Panc1 (cell line): ENCODE measurements around the gene MAP4K4. TPM values are rescaled to one million over a fixed set of nuclear protein-coding genes. Genes with fewer than 3 reads are reported as not detected.

Experiments
- ATAC-seq: fragments of 200-7000 bp; cut with Tn5 transposase; 2 replicates; pipeline ENCODE4 v1.9.1; 2020; ENCODE audit warnings: mild to moderate bottlenecking, moderate library complexity
- BruUV-seq: library from RNA; stranded (reverse); fragments of 400-500 nt; replicated peaks from 2 replicates; lab custom pipeline; 2021; lab: Mats Ljungman, UMichigan
- CTCF ChIA-PET: fragments of 300-600 bp; sonication (Branson Sonifier 250); formaldehyde crosslinking; loops from one replicate; lab custom pipeline; 2022; ENCODE audit warnings: antibody characterized with exemption; lab: Charles Lee
- POLR2A ChIA-PET: fragments of 300-600 bp; sonication (Branson Sonifier 250); formaldehyde crosslinking; loops from one replicate; lab custom pipeline; 2022; ENCODE audit warnings: antibody characterized with exemption; lab: Charles Lee
- DNase-seq: peaks from one replicate; pipeline ENCODE4 v3.0.0-alpha.2; 2010; ENCODE audit warnings: low read depth, low spot score
- H3K27ac ChIP-seq: 2 replicates; pipeline ENCODE4 v1.5.1; 2011; ENCODE audit warnings: mild to moderate bottlenecking, low read length, inconsistent platforms
- H3K27me3 ChIP-seq: fragments of 200-500 bp; sonication (Bioruptor generic); 2 replicates; pipeline ENCODE4 v1.6.0; 2014; ENCODE audit warnings: low read length, inconsistent platforms; ENCODE audit not compliant: control insufficient read depth, insufficient read depth
- H3K36me3 ChIP-seq: fragments of 200-500 bp; sonication (Bioruptor generic); 2 replicates; pipeline ENCODE4 v1.5.1; 2014; ENCODE audit warnings: inconsistent platforms, mild to moderate bottlenecking, low read length, moderate library complexity; ENCODE audit not compliant: control insufficient read depth, insufficient read depth
- H3K4me1 ChIP-seq: 2 replicates; pipeline ENCODE4 v1.5.1; 2011; ENCODE audit warnings: inconsistent platforms, mild to moderate bottlenecking, low read length, moderate library complexity; ENCODE audit not compliant: control insufficient read depth, insufficient read depth
- H3K4me3 ChIP-seq, 2 experiments: 2 replicates each; pipeline ENCODE4 v1.5.1; 2011 to 2012; ENCODE audit warnings: low read depth in 2 of 2, low read length in 2 of 2, mild to moderate bottlenecking in 2 of 2, inconsistent platforms in 1 of 2, moderate library complexity in 1 of 2
- H3K9me3 ChIP-seq: fragments of 200-500 bp; sonication (Bioruptor generic); 2 replicates; pipeline ENCODE4 v1.5.1; 2014; ENCODE audit warnings: low read depth, mild to moderate bottlenecking, inconsistent platforms, low read length, moderate library complexity; ENCODE audit not compliant: control insufficient read depth, insufficient read depth
- POLR2AphosphoS5 ChIP-seq: IDR thresholded peaks from 2 replicates; pipeline ENCODE4 v1.6.1; 2012; ENCODE audit warnings: mild to moderate bottlenecking, low read depth, low read length, moderate library complexity
- SIN3A ChIP-seq: IDR thresholded peaks from 2 replicates; pipeline ENCODE4 v1.6.1; 2012; ENCODE audit warnings: low read depth, mild to moderate bottlenecking, low read length, moderate library complexity, borderline replicate concordance; ENCODE audit not compliant: insufficient read depth
- TCF7L2 ChIP-seq: IDR thresholded peaks from 2 replicates; pipeline ENCODE4 v1.6.1; 2011; ENCODE audit warnings: mild to moderate bottlenecking, low read depth, low read length, inconsistent platforms
- in situ Hi-C: cut with HindIII; loops from 2 replicates; pipeline ENCODE4 v1.10.0; 2016; ENCODE audit warnings: low sequenced_read_pairs, low pct_unique_long_range_greater_than_20kb
- intact Hi-C: fragments of 100-400 bp; cut with micrococcal nuclease; formaldehyde crosslinking; loops from one replicate; pipeline ENCODE4 v1.10.0; 2022; ENCODE audit not compliant: unreplicated experiment
- total RNA-seq: library from RNA; stranded (reverse); gene quantifications from one replicate; pipeline ENCODE4 v1.2.1, GENCODE V29; 2021; ENCODE audit not compliant: unreplicated experiment
- TF ChIP-seq, protein P1 (sequence below): fragments of 450-650 bp; IDR thresholded peaks from 2 replicates; pipeline ENCODE4 v1.5.1; 2017; ENCODE audit warnings: mild to moderate bottlenecking
- TF ChIP-seq, protein P2 (sequence below), 2 experiments: IDR thresholded peaks; 2 replicates each; pipeline ENCODE4 v1.6.1; 2011 to 2012; ENCODE audit warnings: low read depth in 2 of 2, control low read depth in 1 of 2, low read length in 1 of 2, mild to moderate bottlenecking in 1 of 2, moderate library complexity in 1 of 2; ENCODE audit not compliant: insufficient read depth in 1 of 2

Gene MAP4K4
- total RNA-seq, 1 experiment from 2014 or later, result 68.5 TPM

DNA sequence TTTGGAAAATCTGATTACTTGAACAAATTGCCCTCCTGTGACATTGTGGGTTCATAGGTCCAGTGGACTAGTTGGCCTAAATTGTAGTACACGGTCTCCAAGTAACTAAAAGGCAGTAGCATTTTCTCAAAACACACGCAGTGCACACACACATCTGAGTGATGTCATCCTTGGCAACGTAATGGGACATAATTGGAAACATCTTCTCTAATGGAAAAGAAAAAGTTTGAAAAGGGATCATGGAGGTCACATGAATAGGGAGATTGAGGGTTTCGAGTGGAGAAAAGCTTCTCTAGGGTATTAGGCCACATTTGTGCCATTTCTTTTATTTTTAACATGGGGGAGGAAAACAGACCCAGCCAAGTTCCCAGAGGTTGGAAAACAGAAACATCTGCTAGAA, 93.3 kb downstream of the MAP4K4 start:
- Histone ChIP-seq H3K36me3 (no peaks in the 10 kb centered on the region), H3K4me3 (no peak overlapping the region), H3K27ac (no peak overlapping the region), H3K4me1 (no peaks in the 10 kb centered on the region), H3K27me3 (no peaks in the 10 kb centered on the region), H3K9me3 (no peaks in the 10 kb centered on the region)
- no peak for ATAC-seq
- TF ChIP-seq, protein P1, sequence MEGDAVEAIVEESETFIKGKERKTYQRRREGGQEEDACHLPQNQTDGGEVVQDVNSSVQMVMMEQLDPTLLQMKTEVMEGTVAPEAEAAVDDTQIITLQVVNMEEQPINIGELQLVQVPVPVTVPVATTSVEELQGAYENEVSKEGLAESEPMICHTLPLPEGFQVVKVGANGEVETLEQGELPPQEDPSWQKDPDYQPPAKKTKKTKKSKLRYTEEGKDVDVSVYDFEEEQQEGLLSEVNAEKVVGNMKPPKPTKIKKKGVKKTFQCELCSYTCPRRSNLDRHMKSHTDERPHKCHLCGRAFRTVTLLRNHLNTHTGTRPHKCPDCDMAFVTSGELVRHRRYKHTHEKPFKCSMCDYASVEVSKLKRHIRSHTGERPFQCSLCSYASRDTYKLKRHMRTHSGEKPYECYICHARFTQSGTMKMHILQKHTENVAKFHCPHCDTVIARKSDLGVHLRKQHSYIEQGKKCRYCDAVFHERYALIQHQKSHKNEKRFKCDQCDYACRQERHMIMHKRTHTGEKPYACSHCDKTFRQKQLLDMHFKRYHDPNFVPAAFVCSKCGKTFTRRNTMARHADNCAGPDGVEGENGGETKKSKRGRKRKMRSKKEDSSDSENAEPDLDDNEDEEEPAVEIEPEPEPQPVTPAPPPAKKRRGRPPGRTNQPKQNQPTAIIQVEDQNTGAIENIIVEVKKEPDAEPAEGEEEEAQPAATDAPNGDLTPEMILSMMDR, result no peak
- TF ChIP-seq, protein P2, sequence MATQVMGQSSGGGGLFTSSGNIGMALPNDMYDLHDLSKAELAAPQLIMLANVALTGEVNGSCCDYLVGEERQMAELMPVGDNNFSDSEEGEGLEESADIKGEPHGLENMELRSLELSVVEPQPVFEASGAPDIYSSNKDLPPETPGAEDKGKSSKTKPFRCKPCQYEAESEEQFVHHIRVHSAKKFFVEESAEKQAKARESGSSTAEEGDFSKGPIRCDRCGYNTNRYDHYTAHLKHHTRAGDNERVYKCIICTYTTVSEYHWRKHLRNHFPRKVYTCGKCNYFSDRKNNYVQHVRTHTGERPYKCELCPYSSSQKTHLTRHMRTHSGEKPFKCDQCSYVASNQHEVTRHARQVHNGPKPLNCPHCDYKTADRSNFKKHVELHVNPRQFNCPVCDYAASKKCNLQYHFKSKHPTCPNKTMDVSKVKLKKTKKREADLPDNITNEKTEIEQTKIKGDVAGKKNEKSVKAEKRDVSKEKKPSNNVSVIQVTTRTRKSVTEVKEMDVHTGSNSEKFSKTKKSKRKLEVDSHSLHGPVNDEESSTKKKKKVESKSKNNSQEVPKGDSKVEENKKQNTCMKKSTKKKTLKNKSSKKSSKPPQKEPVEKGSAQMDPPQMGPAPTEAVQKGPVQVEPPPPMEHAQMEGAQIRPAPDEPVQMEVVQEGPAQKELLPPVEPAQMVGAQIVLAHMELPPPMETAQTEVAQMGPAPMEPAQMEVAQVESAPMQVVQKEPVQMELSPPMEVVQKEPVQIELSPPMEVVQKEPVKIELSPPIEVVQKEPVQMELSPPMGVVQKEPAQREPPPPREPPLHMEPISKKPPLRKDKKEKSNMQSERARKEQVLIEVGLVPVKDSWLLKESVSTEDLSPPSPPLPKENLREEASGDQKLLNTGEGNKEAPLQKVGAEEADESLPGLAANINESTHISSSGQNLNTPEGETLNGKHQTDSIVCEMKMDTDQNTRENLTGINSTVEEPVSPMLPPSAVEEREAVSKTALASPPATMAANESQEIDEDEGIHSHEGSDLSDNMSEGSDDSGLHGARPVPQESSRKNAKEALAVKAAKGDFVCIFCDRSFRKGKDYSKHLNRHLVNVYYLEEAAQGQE (IDR thresholded peaks at IDR 0.05; ENCODE audit: insufficient read depth in 1 of 2, low read depth in 2 of 2, low read length in 1 of 2), result no peak
- TF ChIP-seq POLR2AphosphoS5 (no peak), SIN3A (no peak), TCF7L2 (no peak)
- in situ Hi-C loops (no loop called here), intact Hi-C loops (no loop called here)
- BruUV-seq, result no TSS peak
- DNase-seq, result no peak
- ChIA-PET POLR2A (no interaction called here), CTCF (no interaction called here)

DNA sequence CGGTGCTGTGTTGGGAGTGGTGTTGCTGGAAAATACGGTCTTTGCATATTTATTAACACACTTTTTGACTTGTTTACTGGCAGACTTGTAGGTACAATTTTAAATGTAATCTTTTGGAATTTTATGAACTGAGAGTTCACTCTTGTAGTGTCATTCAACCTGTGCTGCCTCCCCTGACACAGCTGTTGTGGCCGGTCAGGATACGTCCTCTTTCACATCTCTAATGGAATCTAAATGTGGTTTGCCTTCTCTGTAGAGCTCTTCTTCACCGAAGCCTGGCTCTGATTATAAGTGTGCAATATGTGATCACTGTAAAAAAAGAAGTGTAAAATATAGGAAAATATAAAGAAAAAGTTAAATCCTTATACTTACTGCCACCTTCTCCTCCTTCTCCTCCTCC, 94.7 kb downstream of the MAP4K4 start:
- no peaks in the 10 kb centered on the region for H3K27me3 ChIP-seq
- H3K9me3 ChIP-seq, result no peaks in the 10 kb centered on the region
- ChIA-PET CTCF (no interaction called here), POLR2A (no interaction called here)
- H3K27ac ChIP-seq, result no peak overlapping the region
- in situ Hi-C loops, result no loop called here
- no TSS peak for BruUV-seq
- H3K36me3 ChIP-seq, result no peaks in the 10 kb centered on the region
- intact Hi-C loops, result no loop called here
- ATAC-seq, result no peak
- H3K4me1 ChIP-seq, result no peaks in the 10 kb centered on the region
- DNase-seq, result no peak
- TF ChIP-seq TCF7L2 (no peak), SIN3A (no peak), POLR2AphosphoS5 (no peak)
- TF ChIP-seq, protein P2 (IDR thresholded peaks at IDR 0.05; ENCODE audit: insufficient read depth in 1 of 2, low read depth in 2 of 2, low read length in 1 of 2), result no peak
- TF ChIP-seq, protein P1, result no peak
- no peak overlapping the region for H3K4me3 ChIP-seq
